GM18526 (cell line): ENCODE results near the gene PRKACB.

Source experiments
- POLR2A ChIP-seq: IDR thresholded peaks from 3 replicates; pipeline ENCODE4 v1.6.1; 2011; ENCODE audit not compliant: insufficient read length; ENCODE audit errors: extremely low read depth

Gene PRKACB

GRCh38 chr1:84146411-84147032 is 2.5 kb downstream of the PRKACB start:
- TF ChIP-seq POLR2A: no peak

GRCh38 chr1:84148758-84149157 is 4.7 kb downstream of the PRKACB start:
- no peak for TF ChIP-seq POLR2A

- TF ChIP-seq POLR2A: no peak
These were observed 8.6 kb downstream of the PRKACB start for GRCh38 chr1:84152649-84153056.

GRCh38 chr1:84155517-84155916 is 11.4 kb downstream of the PRKACB start:
- no peak for TF ChIP-seq POLR2A

- TF ChIP-seq POLR2A: no peak
These were observed 12.1 kb downstream of the PRKACB start for GRCh38 chr1:84156210-84156621.

- no peak for TF ChIP-seq POLR2A
These were observed 15.6 kb downstream of the PRKACB start for GRCh38 chr1:84159533-84160240.

- no peak for TF ChIP-seq POLR2A
These were observed 18.2 kb downstream of the PRKACB start for GRCh38 chr1:84162295-84162694.

- no peak for TF ChIP-seq POLR2A
These were observed 19.3 kb downstream of the PRKACB start for GRCh38 chr1:84163123-84163931.

GRCh38 chr1:84164161-84164560 is 20.1 kb downstream of the PRKACB start:
- TF ChIP-seq POLR2A: no peak

GRCh38 chr1:84164567-84165021 is 20.5 kb downstream of the PRKACB start:
- TF ChIP-seq POLR2A: no peak

- TF ChIP-seq POLR2A: no peak
These were observed 21.5 kb downstream of the PRKACB start for GRCh38 chr1:84165601-84166000.

GRCh38 chr1:84166797-84167196 is 22.7 kb downstream of the PRKACB start:
- no peak for TF ChIP-seq POLR2A

GRCh38 chr1:84168783-84169182 is 24.7 kb downstream of the PRKACB start:
- no peak for TF ChIP-seq POLR2A

- no peak for TF ChIP-seq POLR2A
These were observed 26.1 kb downstream of the PRKACB start for GRCh38 chr1:84170171-84170570.

GRCh38 chr1:84171481-84171880 is 27.4 kb downstream of the PRKACB start:
- no peak for TF ChIP-seq POLR2A

- TF ChIP-seq POLR2A: no peak
These were observed 30.0 kb downstream of the PRKACB start for GRCh38 chr1:84174051-84174556.

- no peak for TF ChIP-seq POLR2A
These were observed 37.4 kb downstream of the PRKACB start for GRCh38 chr1:84181350-84182005.
